Lung microvascular endothelial cell (primary cell): ENCODE data around the gene FLNC. TPM values are rescaled to one million over a fixed set of nuclear protein-coding genes. Genes with fewer than 3 reads are reported as not detected.

Experiments
- DNase-seq, 2 donors: peaks; one replicate each; pipeline versions ENCODE4 v3.0.0 to v3.0.0-alpha.2; 2010; ENCODE audit warnings: low read depth in 2 of 2
- total RNA-seq: library from RNA; depleted of rRNA; stranded (reverse); fragments of >200 nt; gene quantifications from 2 replicates; pipeline ENCODE4 v1.2.1, GENCODE V29; 2014

Gene FLNC
- total RNA-seq, 1 donor from 2014 or later = 131 TPM

GRCh38 chr7:128878226-128879105, 48.3 kb downstream of the FLNC start:
- DNase-seq = no peak

- no peak for DNase-seq
These were observed 49.3 kb downstream of the FLNC start for GRCh38 chr7:128879461-128879938.

GRCh38 chr7:128879939-128880746, 49.9 kb downstream of the FLNC start:
- peak; percentile 67 to 72 for DNase-seq

GRCh38 chr7:128880791-128881457, 50.7 kb downstream of the FLNC start:
- no peak for DNase-seq

- DNase-seq = no peak
These were observed 51.4 kb downstream of the FLNC start for GRCh38 chr7:128881458-128882125.

- DNase-seq = no peak
These were observed 51.9 kb downstream of the FLNC start for GRCh38 chr7:128882134-128882533.

GRCh38 chr7:128883622-128884448, 53.6 kb downstream of the FLNC start:
- peak; percentile 71 to 72 for DNase-seq

- DNase-seq = no peak
These were observed 54.6 kb downstream of the FLNC start for GRCh38 chr7:128884561-128885369.

GRCh38 chr7:128885370-128886187, 55.4 kb downstream of the FLNC start:
- no peak for DNase-seq

- no peak for DNase-seq
These were observed 56.4 kb downstream of the FLNC start for GRCh38 chr7:128886391-128887168.

- DNase-seq = no peak
These were observed 57.2 kb downstream of the FLNC start for GRCh38 chr7:128887169-128888038.

- DNase-seq = no peak
These were observed 58.0 kb downstream of the FLNC start for GRCh38 chr7:128888039-128888755.

GRCh38 chr7:128888756-128889095, 58.5 kb downstream of the FLNC start:
- no peak for DNase-seq

GRCh38 chr7:128889121-128889520, 58.9 kb downstream of the FLNC start:
- no peak for DNase-seq

- no peak for DNase-seq
These were observed 60.3 kb downstream of the FLNC start for GRCh38 chr7:128890306-128891109.
